Hepatocyte (in vitro differentiated cells): ENCODE results near the gene ELL.

ENCODE experiments used
- EZH2 ChIP-seq: fragments of 200-600 bp; sonication (generic); IDR thresholded peaks from 2 replicates; pipeline ENCODE4 v1.6.1; 2016; ENCODE audit warnings: antibody characterized with exemption, mild to moderate bottlenecking, borderline replicate concordance
- TF ChIP-seq, protein P1 (sequence below): fragments of 200-600 bp; sonication (generic); IDR thresholded peaks from 2 replicates; pipeline ENCODE4 v1.5.1; 2016; ENCODE audit warnings: antibody characterized with exemption, mild to moderate bottlenecking; ENCODE audit not compliant: poor library complexity

DNA sequence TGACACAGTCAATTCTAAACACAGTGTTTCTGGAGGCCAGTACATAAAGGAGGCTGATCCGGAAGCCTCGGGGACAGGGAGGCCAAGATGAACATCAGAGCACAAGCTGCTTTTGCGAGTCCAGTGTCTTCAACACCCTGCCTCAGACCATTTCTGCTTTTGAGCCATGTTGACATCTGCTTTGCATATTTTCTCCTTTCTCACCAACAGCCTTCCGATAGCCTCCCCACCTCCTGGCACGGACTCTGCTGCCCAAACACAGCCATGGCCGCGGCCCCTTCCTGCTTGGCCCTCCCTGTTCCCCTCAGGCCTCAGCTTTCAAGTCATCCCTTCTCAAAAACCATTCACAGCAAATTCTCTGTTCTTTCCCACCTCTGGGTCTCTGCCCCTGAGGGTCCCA, 128.0 kb downstream of the ELL start:
- TF ChIP-seq, protein P1, sequence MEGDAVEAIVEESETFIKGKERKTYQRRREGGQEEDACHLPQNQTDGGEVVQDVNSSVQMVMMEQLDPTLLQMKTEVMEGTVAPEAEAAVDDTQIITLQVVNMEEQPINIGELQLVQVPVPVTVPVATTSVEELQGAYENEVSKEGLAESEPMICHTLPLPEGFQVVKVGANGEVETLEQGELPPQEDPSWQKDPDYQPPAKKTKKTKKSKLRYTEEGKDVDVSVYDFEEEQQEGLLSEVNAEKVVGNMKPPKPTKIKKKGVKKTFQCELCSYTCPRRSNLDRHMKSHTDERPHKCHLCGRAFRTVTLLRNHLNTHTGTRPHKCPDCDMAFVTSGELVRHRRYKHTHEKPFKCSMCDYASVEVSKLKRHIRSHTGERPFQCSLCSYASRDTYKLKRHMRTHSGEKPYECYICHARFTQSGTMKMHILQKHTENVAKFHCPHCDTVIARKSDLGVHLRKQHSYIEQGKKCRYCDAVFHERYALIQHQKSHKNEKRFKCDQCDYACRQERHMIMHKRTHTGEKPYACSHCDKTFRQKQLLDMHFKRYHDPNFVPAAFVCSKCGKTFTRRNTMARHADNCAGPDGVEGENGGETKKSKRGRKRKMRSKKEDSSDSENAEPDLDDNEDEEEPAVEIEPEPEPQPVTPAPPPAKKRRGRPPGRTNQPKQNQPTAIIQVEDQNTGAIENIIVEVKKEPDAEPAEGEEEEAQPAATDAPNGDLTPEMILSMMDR: no peak
- TF ChIP-seq EZH2: no peak
